Prostate gland (tissue), 2 donors: ENCODE results near the gene CAPZB.

Experiments used
- POLR2A ChIP-seq: fragments of 450-650 bp; IDR thresholded peaks from one replicate; pipeline ENCODE4 v1.6.1; 2016; ENCODE audit warnings: antibody characterized with exemption, mild to moderate bottlenecking
- POLR2AphosphoS5 ChIP-seq: sonication (generic); formaldehyde crosslinking; IDR thresholded peaks from one replicate; pipeline ENCODE4 v1.6.1; 2017; ENCODE audit warnings: antibody characterized with exemption
- TF ChIP-seq, protein P1 (sequence below), 4 experiments: fragments of 200-600 bp in 2 of 4; fragments of 450-650 bp in 2 of 4; sonication (generic) in 2 of 4; IDR thresholded peaks; 1 replicate in 3 of 4; 2 replicates in 1 of 4; pipeline ENCODE4 v1.5.1; 2016 to 2019; ENCODE audit warnings: antibody characterized with exemption in 4 of 4, mild to moderate bottlenecking in 2 of 4, moderate library complexity in 2 of 4

DNA sequence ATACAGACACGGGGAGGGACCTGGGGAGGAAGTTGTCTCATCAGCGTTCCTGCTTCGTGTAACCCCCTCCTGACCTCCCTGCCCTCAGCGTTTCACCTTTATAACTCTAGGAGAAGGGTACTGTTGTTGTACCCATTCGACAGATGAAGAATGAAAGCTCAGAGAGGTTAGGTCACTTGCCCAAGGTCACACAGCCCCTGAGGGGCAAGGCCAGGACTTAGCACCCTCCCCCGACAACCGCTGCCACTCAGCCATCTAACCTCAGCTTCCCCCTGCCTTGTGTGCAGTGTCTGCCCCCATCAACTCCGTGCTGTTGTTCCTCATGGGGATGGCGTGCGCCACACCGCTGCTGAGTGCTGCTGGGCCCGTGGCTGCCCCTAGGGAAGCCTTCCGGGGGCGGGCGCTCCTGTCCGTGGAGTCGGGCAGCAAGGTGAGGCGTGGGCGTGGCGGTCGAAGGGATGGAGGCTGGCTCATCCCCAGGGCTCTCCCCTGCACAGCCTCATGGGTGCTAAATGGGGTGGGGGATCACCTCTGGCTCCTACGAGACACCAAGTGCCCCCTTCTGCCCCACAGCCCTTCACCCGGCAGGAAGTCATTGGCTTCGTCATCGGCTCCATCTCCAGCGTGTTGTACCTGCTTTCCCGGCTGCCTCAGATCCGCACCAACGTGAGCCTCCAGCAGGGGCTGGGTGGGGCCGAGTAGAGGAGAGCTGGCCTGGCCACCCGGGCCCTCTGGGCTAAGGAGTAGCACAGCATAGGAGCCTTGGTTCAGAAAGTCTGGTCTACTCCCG lies 159.2 kb downstream of the CAPZB start:
- TF ChIP-seq, protein P1, sequence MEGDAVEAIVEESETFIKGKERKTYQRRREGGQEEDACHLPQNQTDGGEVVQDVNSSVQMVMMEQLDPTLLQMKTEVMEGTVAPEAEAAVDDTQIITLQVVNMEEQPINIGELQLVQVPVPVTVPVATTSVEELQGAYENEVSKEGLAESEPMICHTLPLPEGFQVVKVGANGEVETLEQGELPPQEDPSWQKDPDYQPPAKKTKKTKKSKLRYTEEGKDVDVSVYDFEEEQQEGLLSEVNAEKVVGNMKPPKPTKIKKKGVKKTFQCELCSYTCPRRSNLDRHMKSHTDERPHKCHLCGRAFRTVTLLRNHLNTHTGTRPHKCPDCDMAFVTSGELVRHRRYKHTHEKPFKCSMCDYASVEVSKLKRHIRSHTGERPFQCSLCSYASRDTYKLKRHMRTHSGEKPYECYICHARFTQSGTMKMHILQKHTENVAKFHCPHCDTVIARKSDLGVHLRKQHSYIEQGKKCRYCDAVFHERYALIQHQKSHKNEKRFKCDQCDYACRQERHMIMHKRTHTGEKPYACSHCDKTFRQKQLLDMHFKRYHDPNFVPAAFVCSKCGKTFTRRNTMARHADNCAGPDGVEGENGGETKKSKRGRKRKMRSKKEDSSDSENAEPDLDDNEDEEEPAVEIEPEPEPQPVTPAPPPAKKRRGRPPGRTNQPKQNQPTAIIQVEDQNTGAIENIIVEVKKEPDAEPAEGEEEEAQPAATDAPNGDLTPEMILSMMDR (IDR thresholded peaks at IDR 0.05) = no peak
- TF ChIP-seq POLR2A = no peak
- TF ChIP-seq POLR2AphosphoS5 = no peak
